Naive B cell (primary cell): ENCODE data around the gene MYO1D. TPM values are rescaled to one million over a fixed set of nuclear protein-coding genes. Genes with fewer than 3 reads are reported as not detected.
A peak's percentile ranks its signal among the peaks of the same experiment; 100 is the strongest.

Experiments
- ATAC-seq, 2 donors: fragments of 150-1000 bp; cut with Tn5 transposase; 2 replicates each; pipeline ENCODE4 v1.10.0; 2021; ENCODE audit warnings: low read depth in 2 of 2, mild to moderate bottlenecking in 2 of 2, moderate library complexity in 2 of 2
- DNase-seq: peaks from one replicate; pipeline ENCODE4 v3.0.0; 2022
- H3K27ac Mint-ChIP-seq, 6 donors: one replicate each; pipeline ENCODE4 v1.8.0; 2020 to 2022; ENCODE audit warnings: mild to moderate bottlenecking in 6 of 6, mixed read lengths in 6 of 6, moderate library complexity in 5 of 6, inconsistent platforms in 2 of 6
- H3K27me3 Mint-ChIP-seq, 3 donors: one replicate each; pipeline ENCODE4 v1.8.0; 2021 to 2022; ENCODE audit warnings: mixed read lengths in 3 of 3, mild to moderate bottlenecking in 1 of 3
- H3K36me3 Mint-ChIP-seq, 2 donors: one replicate each; pipeline ENCODE4 v1.8.0; 2020 to 2022; ENCODE audit warnings: mixed read lengths in 2 of 2, inconsistent platforms in 1 of 2, mild to moderate bottlenecking in 1 of 2
- H3K4me1 Mint-ChIP-seq, 3 donors: one replicate each; pipeline ENCODE4 v1.8.0; 2020 to 2022; ENCODE audit warnings: mixed read lengths in 3 of 3, inconsistent platforms in 1 of 3, mild to moderate bottlenecking in 1 of 3, moderate library complexity in 1 of 3
- H3K4me3 Mint-ChIP-seq, 8 donors: one replicate each; pipeline ENCODE4 v1.8.0; 2020 to 2022; ENCODE audit warnings: mild to moderate bottlenecking in 8 of 8, mixed read lengths in 8 of 8, moderate library complexity in 8 of 8, inconsistent platforms in 2 of 8
- H3K9me3 Mint-ChIP-seq, 7 donors: one replicate each; pipeline ENCODE4 v1.8.0; 2020 to 2022; ENCODE audit warnings: mixed read lengths in 7 of 7, mild to moderate bottlenecking in 5 of 7, inconsistent platforms in 2 of 7, moderate library complexity in 1 of 7
- polyA plus RNA-seq, 6 donors: library from polyadenylated mRNA; unstranded; fragments of 300-500 nt; fragmentation: Illumina TruSeq; gene quantifications; one replicate each; pipeline ENCODE4 v1.2.3, GENCODE V29; 2021; ENCODE audit warnings: low read depth in 6 of 6

MYO1D gene
- polyA plus RNA-seq, 6 donors from 2014 or later: 1.9 to 3.7 (median 2.6) TPM

GRCh38 chr17:32795339-32795979 lies 81.5 kb downstream of the MYO1D start:
- DNase-seq: no peak
- no peak overlapping the region for H3K4me3 Mint-ChIP-seq
- H3K27me3 Mint-ChIP-seq: peaks cover under 1 to 13% (median 5%) of the 10 kb centered on the region in 3 donors
- peaks cover 0 to 2% (median 0%) of the 10 kb centered on the region in 7 donors for H3K9me3 Mint-ChIP-seq
- no peaks in the 10 kb centered on the region for H3K4me1 Mint-ChIP-seq
- no peak for ATAC-seq
- H3K36me3 Mint-ChIP-seq: no peaks in the 10 kb centered on the region
- H3K27ac Mint-ChIP-seq: no peak overlapping the region

- H3K27ac Mint-ChIP-seq: peak overlapping the region in 1 of 6 donors; percentile 51
- no peaks in the 10 kb centered on the region for H3K9me3 Mint-ChIP-seq
- no peaks in the 10 kb centered on the region for H3K4me1 Mint-ChIP-seq
- H3K27me3 Mint-ChIP-seq: peaks cover 0 to 12% (median 5%) of the 10 kb centered on the region in 3 donors
- ATAC-seq: no peak
- no peaks in the 10 kb centered on the region for H3K36me3 Mint-ChIP-seq
- H3K4me3 Mint-ChIP-seq: no peak overlapping the region
- no peak for DNase-seq
Observed at GRCh38 chr17:32794533-32795246, 82.2 kb downstream of the MYO1D start.

GRCh38 chr17:32793841-32794240 lies 83.1 kb downstream of the MYO1D start:
- Mint-ChIP-seq H3K4me1 (no peaks in the 10 kb centered on the region), H3K9me3 (peaks cover 0 to 3% (median 0%) of the 10 kb centered on the region in 7 donors), H3K36me3 (peaks cover 5 to 6% of the 10 kb centered on the region in 2 donors), H3K27ac (no peak overlapping the region), H3K4me3 (no peak overlapping the region), H3K27me3 (peaks cover 0 to 11% (median 5%) of the 10 kb centered on the region in 3 donors)
- ATAC-seq: no peak
- no peak for DNase-seq

GRCh38 chr17:32792207-32792606 lies 84.7 kb downstream of the MYO1D start:
- DNase-seq (no peak), ATAC-seq (no peak)
- peaks cover 0 to 5% (median 0%) of the 10 kb centered on the region in 7 donors for H3K9me3 Mint-ChIP-seq
- peaks cover 0 to 11% (median 8%) of the 10 kb centered on the region in 3 donors for H3K27me3 Mint-ChIP-seq
- H3K4me3 Mint-ChIP-seq: no peak overlapping the region
- H3K4me1 Mint-ChIP-seq: no peaks in the 10 kb centered on the region
- H3K36me3 Mint-ChIP-seq: peaks cover 5 to 7% of the 10 kb centered on the region in 2 donors
- no peak overlapping the region for H3K27ac Mint-ChIP-seq

- H3K27me3 Mint-ChIP-seq: peaks cover 0 to 11% (median 8%) of the 10 kb centered on the region in 3 donors
- H3K27ac Mint-ChIP-seq: peak overlapping the region in 1 of 6 donors; percentile 65
- no peaks in the 10 kb centered on the region for H3K4me1 Mint-ChIP-seq
- H3K4me3 Mint-ChIP-seq: no peak overlapping the region
- no peak for ATAC-seq
- peaks cover 0 to 5% (median 0%) of the 10 kb centered on the region in 7 donors for H3K9me3 Mint-ChIP-seq
- H3K36me3 Mint-ChIP-seq: peaks cover 5 to 7% of the 10 kb centered on the region in 2 donors
- DNase-seq: no peak
Observed at GRCh38 chr17:32786169-32786568, 90.8 kb downstream of the MYO1D start.

GRCh38 chr17:32784113-32784512 lies 92.8 kb downstream of the MYO1D start:
- H3K36me3 Mint-ChIP-seq: peaks cover 3% of the 10 kb centered on the region in 2 donors
- H3K27ac Mint-ChIP-seq: peak overlapping the region in 1 of 6 donors; percentile 17
- ATAC-seq (no peak), DNase-seq (no peak)
- H3K9me3 Mint-ChIP-seq: peaks cover 0 to 3% (median 0%) of the 10 kb centered on the region in 7 donors
- peaks cover 0 to 4% (median 0%) of the 10 kb centered on the region in 3 donors for H3K27me3 Mint-ChIP-seq
- H3K4me3 Mint-ChIP-seq: no peak overlapping the region
- H3K4me1 Mint-ChIP-seq: no peaks in the 10 kb centered on the region

GRCh38 chr17:32783602-32784001 lies 93.3 kb downstream of the MYO1D start:
- H3K9me3 Mint-ChIP-seq: peaks cover 0 to 3% (median 0%) of the 10 kb centered on the region in 7 donors
- H3K4me1 Mint-ChIP-seq: no peaks in the 10 kb centered on the region
- ATAC-seq (no peak), DNase-seq (peak; percentile 40)
- H3K36me3 Mint-ChIP-seq: no peaks in the 10 kb centered on the region
- no peak overlapping the region for H3K4me3 Mint-ChIP-seq
- H3K27ac Mint-ChIP-seq: no peak overlapping the region
- H3K27me3 Mint-ChIP-seq: peaks cover 0 to 4% (median 0%) of the 10 kb centered on the region in 3 donors

GRCh38 chr17:32780721-32781120 lies 96.2 kb downstream of the MYO1D start:
- Mint-ChIP-seq H3K36me3 (no peaks in the 10 kb centered on the region), H3K4me1 (no peaks in the 10 kb centered on the region), H3K27ac (peak overlapping the region in 1 of 6 donors; percentile 5), H3K27me3 (no peaks in the 10 kb centered on the region), H3K4me3 (no peak overlapping the region), H3K9me3 (no peaks in the 10 kb centered on the region)
- DNase-seq (no peak), ATAC-seq (no peak)

GRCh38 chr17:32777922-32778321 lies 99.0 kb downstream of the MYO1D start:
- DNase-seq (no peak), ATAC-seq (no peak)
- H3K4me3 Mint-ChIP-seq: no peak overlapping the region
- H3K27ac Mint-ChIP-seq: no peak overlapping the region
- H3K36me3 Mint-ChIP-seq: no peaks in the 10 kb centered on the region
- H3K27me3 Mint-ChIP-seq: peaks cover 0 to 6% (median 0%) of the 10 kb centered on the region in 3 donors
- H3K4me1 Mint-ChIP-seq: no peaks in the 10 kb centered on the region
- H3K9me3 Mint-ChIP-seq: no peaks in the 10 kb centered on the region

- no peak for DNase-seq
- ATAC-seq: no peak
- no peak overlapping the region for H3K27ac Mint-ChIP-seq
- H3K9me3 Mint-ChIP-seq: no peaks in the 10 kb centered on the region
- H3K4me1 Mint-ChIP-seq: peaks cover 0 to 3% (median 0%) of the 10 kb centered on the region in 3 donors
- H3K27me3 Mint-ChIP-seq: peaks cover 0 to 6% (median 0%) of the 10 kb centered on the region in 3 donors
- no peaks in the 10 kb centered on the region for H3K36me3 Mint-ChIP-seq
- H3K4me3 Mint-ChIP-seq: no peak overlapping the region
Observed at GRCh38 chr17:32777436-32777835, 99.5 kb downstream of the MYO1D start.

- peaks cover 0 to 6% (median 0%) of the 10 kb centered on the region in 3 donors for H3K27me3 Mint-ChIP-seq
- no peak for DNase-seq
- H3K27ac Mint-ChIP-seq: no peak overlapping the region
- no peaks in the 10 kb centered on the region for H3K9me3 Mint-ChIP-seq
- no peak overlapping the region for H3K4me3 Mint-ChIP-seq
- no peak for ATAC-seq
- peaks cover 0 to 4% (median 0%) of the 10 kb centered on the region in 3 donors for H3K4me1 Mint-ChIP-seq
- H3K36me3 Mint-ChIP-seq: no peaks in the 10 kb centered on the region
Observed at GRCh38 chr17:32774695-32775084, 102.2 kb downstream of the MYO1D start.

GRCh38 chr17:32773856-32774694 lies 102.8 kb downstream of the MYO1D start:
- peak overlapping the region in 1 of 6 donors; percentile 34 for H3K27ac Mint-ChIP-seq
- H3K27me3 Mint-ChIP-seq: peaks cover 0 to 6% (median 0%) of the 10 kb centered on the region in 3 donors
- no peaks in the 10 kb centered on the region for H3K9me3 Mint-ChIP-seq
- peaks cover 0 to 4% (median 0%) of the 10 kb centered on the region in 3 donors for H3K4me1 Mint-ChIP-seq
- no peaks in the 10 kb centered on the region for H3K36me3 Mint-ChIP-seq
- no peak overlapping the region for H3K4me3 Mint-ChIP-seq
- no peak for DNase-seq
- no peak for ATAC-seq

- Mint-ChIP-seq H3K27ac (peak overlapping the region in 1 of 6 donors; percentile 5), H3K4me3 (no peak overlapping the region), H3K4me1 (peaks cover 0 to 4% (median 0%) of the 10 kb centered on the region in 3 donors), H3K9me3 (no peaks in the 10 kb centered on the region), H3K36me3 (no peaks in the 10 kb centered on the region), H3K27me3 (peaks cover 0 to 6% (median 0%) of the 10 kb centered on the region in 3 donors)
- ATAC-seq (peak; percentile 45 to 73), DNase-seq (no peak)
Observed at GRCh38 chr17:32772453-32773025, 104.4 kb downstream of the MYO1D start.
